Heart left ventricle (tissue), 16 donors: Measurements from ENCODE around the gene ELOVL1. TPM values are rescaled to one million over a fixed set of nuclear protein-coding genes. Genes with fewer than 3 reads are reported as not detected.

Experiments used
- ATAC-seq, 4 donors: fragments of 200-7000 bp; cut with Tn5 transposase; one replicate each; pipeline ENCODE4 v1.9.1; 2020 to 2022; ENCODE audit warnings: moderate library complexity in 4 of 4, mild to moderate bottlenecking in 3 of 4, moderate number of reproducible peaks in 1 of 4
- DNase-seq, 5 donors: peaks; one replicate each; pipeline ENCODE4 v3.0.0-alpha.2; 2020
- H3K27ac ChIP-seq, 12 donors: fragments of 200-600 bp; sonication (generic) in 4 of 12; one replicate each; pipeline versions ENCODE4 v1.5.0 to v1.8.0; 2016 to 2022; ENCODE audit warnings: mild to moderate bottlenecking in 2 of 12
- H3K27me3 ChIP-seq, 9 donors: fragments of 200-600 bp; sonication (generic) in 2 of 9; one replicate each; pipeline versions ENCODE4 v1.5.1 to v1.8.0; 2016 to 2022; ENCODE audit warnings: mild to moderate bottlenecking in 3 of 9
- H3K36me3 ChIP-seq, 9 donors: fragments of 200-600 bp; sonication (generic) in 2 of 9; one replicate each; pipeline versions ENCODE4 v1.5.0 to v1.8.0; 2018 to 2022; ENCODE audit warnings: mild to moderate bottlenecking in 2 of 9
- H3K4me1 ChIP-seq, 12 donors: fragments of 200-600 bp; sonication (generic) in 4 of 12; one replicate each; pipeline versions ENCODE4 v1.5.0 to v1.8.0; 2016 to 2022; ENCODE audit warnings: mild to moderate bottlenecking in 3 of 12
- H3K4me3 ChIP-seq, 12 donors: fragments of 200-600 bp; sonication (generic) in 4 of 12; one replicate each; pipeline versions ENCODE4 v1.5.0 to v1.8.0; 2017 to 2022; ENCODE audit warnings: mild to moderate bottlenecking in 9 of 12, moderate library complexity in 4 of 12
- H3K9me3 ChIP-seq, 12 donors: fragments of 200-600 bp; sonication (generic) in 4 of 12; one replicate each; pipeline versions ENCODE4 v1.5.0 to v1.8.0; 2016 to 2022; ENCODE audit warnings: mild to moderate bottlenecking in 1 of 12
- POLR2A ChIP-seq, 2 donors: fragments of 450-650 bp; IDR thresholded peaks; one replicate each; pipeline ENCODE4 v1.6.1; 2017; ENCODE audit warnings: antibody characterized with exemption in 2 of 2, mild to moderate bottlenecking in 2 of 2, moderate library complexity in 2 of 2
- WGBS, 4 donors: extraction: QIAGEN DNeasy Blood & Tissue Kit in 2 of 4; methylation state at CpG; one replicate each; pipeline versions ENCODE4 v1.1.5 to v1.1.7; 2013 to 2018; 5-methylcytosine and 5-hydroxymethylcytosine counted together
- intact Hi-C, 10 donors: fragments of 100-400 bp; cut with DNase I; formaldehyde crosslinking; loops; one replicate each; pipeline versions ENCODE4 v1.11.1 to v1.14.2; 2022
- polyA plus RNA-seq, 2 donors: library from polyadenylated mRNA; stranded (reverse); fragments of 200-250 nt; gene quantifications; one replicate each; pipeline ENCODE4 v1.2.3, GENCODE V29; 2013
- total RNA-seq, 9 donors: library from RNA; depleted of rRNA in 2 of 9; stranded (reverse); fragments of >200 nt in 2 of 9; fragmentation: NEBNext Ultra II Directional in 3 of 9; extraction: Animal tissue kit (Norgen Biotek cat#: 25700) in 3 of 9; gene quantifications; one replicate each; pipeline versions ENCODE4 v1.1.0 to v1.2.4, GENCODE V29; 2016 to 2023
- TF ChIP-seq, protein P1 (sequence below), 12 donors: fragments of 200-600 bp; sonication (generic) in 4 of 12; IDR thresholded peaks; one replicate each; pipeline versions ENCODE4 v1.5.0 to v1.8.0; 2018 to 2022; ENCODE audit warnings: antibody characterized with exemption in 12 of 12, mild to moderate bottlenecking in 5 of 12
- donor health status: ischemic (EF 13 %, LVEDD 7.1; RV severe dilation, severe dysfunction).
- donor health status: healthy with polysubstance abuse.
- donor health status: DM: no; HTN: yes; CAD: no.
- donor health status: DM: no; HTN: no; CAD: no.
- donor health status: ischemic (EF 25% LVEDD 6.9; RV normal size, moderate dysfunction).
- donor health status: ischemic (EF 25% LVEDD 5.7; RV mildly dilated, moderate dysfunction).
- donor health status: healthy.
- donor health status: DM: yes; HTN: yes; CAD: no.
- donor health status: ischemic (EF 35%, LVEDD 5.7; RV mildly dilated, moderate dysfunction).
- donor health status: nonischemic (EF 11% LVEDD 7.7; RV severe dilation, severe dysfunction).
- donor health status: DM: yes; HTN: yes; CAD: no.
- donor health status: PGD.
- donor health status: ischemic (EF 29% LVEDD 5.4; RV normal size, mild dysfunction).
- donor health status: nonischemic (EF 23%, LVEDD 6.1; RV moderate dilation, normal function).

ELOVL1 gene
- total and polyA plus RNA-seq, 11 donors = 22.1 to 93.4 (median 33.6) TPM

DNA sequence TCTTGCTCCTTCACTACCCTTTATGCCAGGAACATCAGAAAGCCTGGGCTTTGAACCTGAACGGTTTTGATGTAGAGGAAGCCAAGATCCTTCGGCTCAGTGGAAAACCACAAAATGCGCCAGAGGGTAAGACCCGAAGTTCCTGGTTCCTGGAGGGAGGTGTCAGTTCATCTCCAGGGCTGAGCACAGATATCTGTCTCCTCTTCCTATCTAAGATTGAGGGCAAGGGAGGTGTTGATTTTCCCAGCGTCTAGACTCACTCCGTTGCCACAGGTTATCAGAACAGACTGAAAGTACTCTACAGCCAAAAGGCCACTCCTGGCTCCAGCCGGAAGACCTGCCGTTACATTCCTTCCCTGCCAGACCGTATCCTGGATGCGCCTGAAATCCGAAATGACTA is 8.1 kb downstream of the ELOVL1 start:
- Histone ChIP-seq H3K9me3 (no peaks in the 10 kb centered on the region), H3K27me3 (no peaks in the 10 kb centered on the region), H3K4me1 (peaks cover 0 to 21% (median 11%) of the 10 kb centered on the region in 12 donors), H3K36me3 (peaks cover 3 to 43% (median 39%) of the 10 kb centered on the region in 9 donors), H3K4me3 (peak overlapping the region in 1 of 12 donors; percentile 71), H3K27ac (no peak overlapping the region)
- DNase-seq (no peak), ATAC-seq (no peak)
- WGBS, 4 donors = 30 to 40% (median 32%) methylated on average over 11 of the region's 11 CpGs
- intact Hi-C loops = loop anchor here in 4 of 10 donors (2.0 to 5.0 kb wide), 2 partner anchors 121 to 122 kb away; no protein-coding TSS in a partner anchor
- TF ChIP-seq, protein P1, sequence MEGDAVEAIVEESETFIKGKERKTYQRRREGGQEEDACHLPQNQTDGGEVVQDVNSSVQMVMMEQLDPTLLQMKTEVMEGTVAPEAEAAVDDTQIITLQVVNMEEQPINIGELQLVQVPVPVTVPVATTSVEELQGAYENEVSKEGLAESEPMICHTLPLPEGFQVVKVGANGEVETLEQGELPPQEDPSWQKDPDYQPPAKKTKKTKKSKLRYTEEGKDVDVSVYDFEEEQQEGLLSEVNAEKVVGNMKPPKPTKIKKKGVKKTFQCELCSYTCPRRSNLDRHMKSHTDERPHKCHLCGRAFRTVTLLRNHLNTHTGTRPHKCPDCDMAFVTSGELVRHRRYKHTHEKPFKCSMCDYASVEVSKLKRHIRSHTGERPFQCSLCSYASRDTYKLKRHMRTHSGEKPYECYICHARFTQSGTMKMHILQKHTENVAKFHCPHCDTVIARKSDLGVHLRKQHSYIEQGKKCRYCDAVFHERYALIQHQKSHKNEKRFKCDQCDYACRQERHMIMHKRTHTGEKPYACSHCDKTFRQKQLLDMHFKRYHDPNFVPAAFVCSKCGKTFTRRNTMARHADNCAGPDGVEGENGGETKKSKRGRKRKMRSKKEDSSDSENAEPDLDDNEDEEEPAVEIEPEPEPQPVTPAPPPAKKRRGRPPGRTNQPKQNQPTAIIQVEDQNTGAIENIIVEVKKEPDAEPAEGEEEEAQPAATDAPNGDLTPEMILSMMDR (IDR thresholded peaks at IDR 0.05) = no peak
- TF ChIP-seq POLR2A (IDR thresholded peaks at IDR 0.05) = no peak

DNA sequence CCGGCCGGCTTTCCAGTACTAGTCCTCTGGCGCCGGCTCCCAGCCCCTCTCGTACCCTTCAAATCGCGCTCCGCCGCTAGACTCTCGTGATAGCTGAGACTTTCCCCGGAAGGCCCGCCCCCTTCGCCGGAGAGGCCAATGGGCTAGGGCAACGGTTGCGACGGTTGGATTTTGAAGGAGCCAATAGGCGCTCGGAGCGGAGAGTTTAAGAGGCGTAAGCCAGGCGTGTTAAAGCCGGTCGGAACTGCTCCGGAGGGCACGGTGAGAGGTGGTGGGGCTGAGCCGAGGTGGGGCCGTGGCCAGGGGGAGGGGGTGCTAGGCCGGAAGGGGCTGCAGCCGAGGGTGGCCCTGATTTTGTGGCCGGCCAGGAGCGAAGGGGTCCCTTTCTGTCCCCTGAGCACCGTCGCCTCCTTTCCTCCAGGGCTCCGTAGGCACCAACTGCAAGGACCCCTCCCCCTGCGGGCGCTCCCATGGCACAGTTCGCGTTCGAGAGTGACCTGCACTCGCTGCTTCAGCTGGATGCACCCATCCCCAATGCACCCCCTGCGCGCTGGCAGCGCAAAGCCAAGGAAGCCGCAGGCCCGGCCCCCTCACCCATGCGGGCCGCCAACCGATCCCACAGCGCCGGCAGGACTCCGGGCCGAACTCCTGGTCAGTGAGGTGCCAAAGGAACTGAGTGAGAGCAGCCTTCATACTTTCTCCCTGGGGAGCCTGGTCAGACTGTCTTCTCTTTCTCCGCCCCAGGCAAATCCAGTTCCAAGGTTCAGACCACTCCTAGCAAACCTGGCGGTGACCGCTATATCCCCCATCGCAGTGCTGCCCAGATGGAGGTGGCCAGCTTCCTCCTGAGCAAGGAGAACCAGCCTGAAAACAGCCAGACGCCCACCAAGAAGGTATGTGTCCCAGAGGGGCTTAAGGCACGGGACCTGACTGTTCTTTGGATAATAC is 8.8 kb downstream of the ELOVL1 start, which contains the start of gene CDC20:
Gene CDC20 (plus strand): TSS at position 236 of the 948 bp plus-strand sequence. CDS start 235 bp downstream, at position 471.
- H3K4me1 ChIP-seq = peaks cover 0 to 21% (median 11%) of the 10 kb centered on the region in 12 donors
- 2 to 3% (median 3%) methylated on average over 44 to 59 of the region's 59 CpGs for WGBS, 4 donors
- ATAC-seq = peak; percentile 98 to 100 (median 99)

DNA sequence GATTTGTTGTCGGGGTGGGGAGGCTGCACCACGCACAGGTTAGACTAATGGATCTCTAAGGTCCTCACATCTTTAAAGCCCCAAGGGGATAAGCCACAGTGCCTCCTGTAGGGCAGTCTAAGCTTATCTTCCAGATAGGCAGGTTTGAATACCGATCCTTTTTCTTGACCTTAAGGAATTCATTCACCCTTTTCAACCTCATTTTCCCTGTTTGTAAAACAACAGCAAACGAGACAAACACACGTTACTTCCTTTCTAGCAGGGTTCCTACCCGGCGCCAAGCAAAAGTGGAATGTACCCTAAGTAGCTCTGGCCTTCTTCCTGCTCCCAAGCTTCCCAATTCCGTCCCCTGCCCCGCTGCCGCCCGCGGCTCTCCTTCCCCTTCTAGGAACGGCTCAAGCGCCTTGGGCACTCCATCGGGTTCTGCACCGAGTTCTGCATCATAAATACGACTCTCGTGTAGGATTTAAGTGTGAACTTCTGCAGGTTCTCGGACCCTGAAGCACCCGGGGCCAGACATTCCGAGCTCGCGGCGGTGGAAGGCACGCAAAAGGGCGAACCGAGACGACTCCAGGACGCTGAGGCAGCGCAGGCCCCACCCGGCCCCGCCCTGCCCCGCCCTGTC is 9.6 kb downstream of the ELOVL1 start:
- peaks cover 0 to 29% (median 24%) of the 10 kb centered on the region in 9 donors for H3K36me3 ChIP-seq
- intact Hi-C loops = loop anchor here in 5 of 10 donors (1.0 to 5.0 kb wide), 4 partner anchors 9 to 121 kb away; partner anchors contain the start of gene ELOVL1 (in 1 of the 5)
- 0 to 1% (median 1%) methylated on average over 17 to 33 of the region's 33 CpGs for WGBS, 4 donors
- H3K27ac ChIP-seq = peak overlapping the region; percentile 85 to 98 (median 94)
- no peak for DNase-seq
- ATAC-seq = peak in 3 of 4 donors; percentile 43 to 58 (median 51)
- no peaks in the 10 kb centered on the region for H3K9me3 ChIP-seq
- H3K4me3 ChIP-seq = peak overlapping the region; percentile 38 to 92 (median 70)
- TF ChIP-seq POLR2A (IDR thresholded peaks at IDR 0.05) = peak in 1 of 2 donors; percentile 59
- TF ChIP-seq, protein P1 (IDR thresholded peaks at IDR 0.05) = peak in 8 of 12 donors; percentile 17 to 50 (median 36)
- H3K27me3 ChIP-seq = no peaks in the 10 kb centered on the region
- peaks cover 0 to 21% (median 11%) of the 10 kb centered on the region in 12 donors for H3K4me1 ChIP-seq

More for the DNA sequence above, 8.8 kb downstream of the ELOVL1 start, which contains the start of gene CDC20:
- intact Hi-C loops = loop anchor here in 5 of 10 donors (1.0 to 5.0 kb wide), 4 partner anchors 9 to 122 kb away; partner anchors contain the start of gene ELOVL1 (in 1 of the 5)
- Histone ChIP-seq H3K27ac (peak within 1 kb of the TSS; percentile 85 to 98 (median 94)), H3K27me3 (no peaks in the 10 kb centered on the region), H3K36me3 (peaks cover under 1 to 36% (median 32%) of the 10 kb centered on the region in 9 donors), H3K9me3 (no peaks in the 10 kb centered on the region), H3K4me3 (peak within 1 kb of the TSS; percentile 38 to 92 (median 70))
- TF ChIP-seq POLR2A (IDR thresholded peaks at IDR 0.05) = no peak
- TF ChIP-seq, protein P1 (IDR thresholded peaks at IDR 0.05) = no peak
- DNase-seq = peak; percentile 98 to 99 (median 99)
